LNCaP clone FGC (cell line): ENCODE data around the gene NT5M.

Experiments used
- DNase-seq: peaks from one replicate; pipeline ENCODE4 v3.0.0-alpha.2; 2011; ENCODE audit warnings: low read depth
- H3K4me3 ChIP-seq: 2 replicates; pipeline ENCODE4 v1.5.1; 2011; ENCODE audit warnings: mild to moderate bottlenecking, low read depth, low read length, control low read depth
- CTCF ChIP-seq: IDR thresholded peaks from 2 replicates; pipeline ENCODE4 v1.5.1; 2012; ENCODE audit warnings: mild to moderate bottlenecking; ENCODE audit not compliant: control insufficient read depth, insufficient read depth; ENCODE audit errors: extremely low read depth

Gene NT5M

GRCh38 chr17:17356931-17357270 lies 53.7 kb downstream of the NT5M start:
- DNase-seq, result no peak
- TF ChIP-seq CTCF, result no peak
- no peak overlapping the region for H3K4me3 ChIP-seq

- H3K4me3 ChIP-seq, result no peak overlapping the region
- DNase-seq, result no peak
- no peak for TF ChIP-seq CTCF
Observed at GRCh38 chr17:17358060-17358751, 55.0 kb downstream of the NT5M start.

DNA sequence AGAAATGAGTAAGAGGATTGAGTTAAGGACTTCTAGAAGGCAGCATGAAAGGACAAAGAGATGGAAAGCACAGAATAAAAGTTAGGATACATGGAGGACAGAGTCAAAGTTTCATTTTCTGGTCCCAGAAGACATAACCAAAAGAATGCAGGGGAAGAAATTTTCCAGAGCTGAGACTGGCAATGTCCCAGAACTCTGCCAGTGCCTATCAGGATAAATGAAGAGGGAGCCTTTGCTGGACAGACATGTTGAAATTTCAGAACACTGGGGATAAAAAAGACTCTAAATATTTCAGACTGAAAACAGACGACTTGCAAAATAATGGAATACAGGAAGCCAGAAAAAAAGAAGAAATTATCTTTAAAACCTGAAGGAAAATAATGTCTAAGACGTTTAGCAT lies 55.7 kb downstream of the NT5M start:
- no peak overlapping the region for H3K4me3 ChIP-seq
- no peak for TF ChIP-seq CTCF
- no peak for DNase-seq

DNA sequence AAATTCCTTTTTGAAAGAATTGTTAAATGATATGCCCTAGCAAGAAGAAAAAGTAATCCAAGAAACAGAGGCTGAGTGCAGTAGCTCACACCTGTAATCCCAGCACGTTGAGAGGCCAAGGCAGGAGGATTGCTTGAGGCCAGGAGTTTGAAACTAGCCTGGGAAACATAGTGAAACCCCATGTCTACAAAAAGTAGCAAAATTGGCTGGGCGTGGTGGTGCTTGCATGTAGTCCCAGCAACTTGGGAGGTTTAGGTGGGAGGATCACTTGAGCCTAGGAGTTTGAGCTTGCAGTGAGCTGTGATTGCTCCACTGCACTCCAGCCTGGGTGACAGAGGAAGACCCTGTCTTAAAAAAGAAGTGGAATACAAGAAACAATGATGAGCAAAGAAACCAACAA lies 56.1 kb downstream of the NT5M start:
- no peak for TF ChIP-seq CTCF
- H3K4me3 ChIP-seq, result no peak overlapping the region
- no peak for DNase-seq

DNA sequence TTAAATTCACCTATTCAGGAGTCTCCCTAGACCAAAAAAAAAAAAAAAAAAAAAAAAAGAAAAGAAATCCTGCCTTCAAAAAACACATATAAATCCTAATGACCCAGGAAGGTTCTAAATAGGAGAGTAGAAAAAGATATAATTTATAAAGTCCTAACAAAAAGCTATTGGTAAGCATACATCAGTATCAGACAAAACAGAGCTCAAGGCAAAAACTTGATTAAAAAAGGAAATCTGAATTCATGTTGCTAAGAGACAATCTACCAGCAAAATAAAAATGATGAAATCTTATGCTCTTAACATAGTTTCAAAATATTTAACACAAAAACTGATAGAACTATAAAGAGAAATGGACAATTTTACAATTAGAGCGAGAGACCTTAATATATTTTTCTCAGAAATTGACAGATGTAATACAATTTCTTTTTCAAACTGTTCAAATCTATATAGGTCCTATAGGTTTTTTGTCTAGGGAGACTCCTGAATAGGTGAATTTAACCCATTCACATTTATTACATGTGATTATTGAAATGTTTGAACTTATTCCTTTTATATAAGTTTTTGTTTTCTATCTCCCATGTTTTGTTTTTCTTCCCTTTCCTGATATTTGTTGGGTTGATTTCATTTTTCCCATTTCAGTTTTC lies 57.0 kb downstream of the NT5M start:
- no peak for DNase-seq
- TF ChIP-seq CTCF, result no peak
- no peak overlapping the region for H3K4me3 ChIP-seq

DNA sequence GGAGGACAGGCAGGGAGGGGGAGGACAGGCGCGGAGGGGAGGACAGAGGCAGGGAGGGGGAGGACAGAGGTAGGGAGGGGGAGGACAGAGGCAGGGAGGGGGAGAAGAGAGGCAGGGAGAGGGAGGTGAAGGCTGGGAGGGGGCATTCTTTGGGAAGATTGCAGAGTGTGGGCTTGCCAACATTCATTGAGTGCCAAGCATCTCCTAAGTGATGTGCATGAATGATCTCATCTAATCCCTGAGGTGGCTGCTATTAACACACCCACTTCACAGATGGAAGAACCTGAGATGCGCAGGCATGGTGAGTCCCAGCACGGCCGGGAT lies 58.3 kb downstream of the NT5M start:
- no peak for DNase-seq
- no peak for TF ChIP-seq CTCF
- H3K4me3 ChIP-seq, result no peak overlapping the region

- no peak for DNase-seq
Observed at GRCh38 chr17:17361867-17362539, 58.8 kb downstream of the NT5M start.

More at GRCh38 chr17:17361867-17362539, 58.8 kb downstream of the NT5M start:
- no peak for TF ChIP-seq CTCF
- H3K4me3 ChIP-seq, result no peak overlapping the region
